ENCODE measurements around the gene LYPD1. TPM values are rescaled to one million over a fixed set of nuclear protein-coding genes. Genes with fewer than 3 reads are reported as not detected.
A peak's percentile ranks its signal among the peaks of the same experiment; 100 is the strongest.

The LYPD1 gene
- total RNA-seq, 1 donor from 2014 or later = 61.6 TPM

DNA sequence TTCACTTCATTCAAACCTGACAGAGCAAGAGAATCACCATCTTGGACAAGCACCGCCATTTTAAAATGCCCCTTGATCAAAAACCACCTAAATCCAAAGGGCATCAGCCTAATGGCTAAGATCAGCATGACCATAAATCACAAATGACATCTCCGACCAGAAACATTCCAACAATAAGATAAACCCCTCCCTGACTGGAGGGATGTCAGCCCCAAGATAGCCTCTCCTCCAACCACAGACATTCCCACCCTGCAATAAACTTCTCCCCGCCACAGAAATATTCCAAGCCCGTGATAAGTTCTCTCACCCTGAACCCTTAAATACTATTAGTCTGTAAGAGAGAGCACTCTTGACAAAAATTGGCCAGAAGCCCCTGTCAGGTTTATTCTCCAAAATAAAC lies 21.6 kb upstream of the LYPD1 start:
- H3K9me3 ChIP-seq (ENCODE audit: insufficient read depth, low read depth, low read length) = no peaks in the 10 kb centered on the region
- no peaks in the 10 kb centered on the region for H3K36me3 ChIP-seq (ENCODE audit: insufficient read depth, low read length)
- no peaks in the 10 kb centered on the region for H3K27me3 ChIP-seq (ENCODE audit: insufficient read depth, low read length)
- FAIRE-seq = no peak
- no peak overlapping the region for H3K4me3 ChIP-seq (ENCODE audit: insufficient read depth, low read depth, low read length)
- H4K20me1 ChIP-seq (ENCODE audit: insufficient read depth, low read length) = no peaks in the 10 kb centered on the region
- H3K4me1 ChIP-seq (ENCODE audit: insufficient read depth, low read length) = no peaks in the 10 kb centered on the region
- H3K9me3 Mint-ChIP-seq (ENCODE audit: unreplicated experiment) = no peaks in the 10 kb centered on the region
- TF ChIP-seq EZH2 (IDR thresholded peaks at IDR 0.05; ENCODE audit: insufficient read depth, low read length) = no peak
- TF ChIP-seq, protein P1, sequence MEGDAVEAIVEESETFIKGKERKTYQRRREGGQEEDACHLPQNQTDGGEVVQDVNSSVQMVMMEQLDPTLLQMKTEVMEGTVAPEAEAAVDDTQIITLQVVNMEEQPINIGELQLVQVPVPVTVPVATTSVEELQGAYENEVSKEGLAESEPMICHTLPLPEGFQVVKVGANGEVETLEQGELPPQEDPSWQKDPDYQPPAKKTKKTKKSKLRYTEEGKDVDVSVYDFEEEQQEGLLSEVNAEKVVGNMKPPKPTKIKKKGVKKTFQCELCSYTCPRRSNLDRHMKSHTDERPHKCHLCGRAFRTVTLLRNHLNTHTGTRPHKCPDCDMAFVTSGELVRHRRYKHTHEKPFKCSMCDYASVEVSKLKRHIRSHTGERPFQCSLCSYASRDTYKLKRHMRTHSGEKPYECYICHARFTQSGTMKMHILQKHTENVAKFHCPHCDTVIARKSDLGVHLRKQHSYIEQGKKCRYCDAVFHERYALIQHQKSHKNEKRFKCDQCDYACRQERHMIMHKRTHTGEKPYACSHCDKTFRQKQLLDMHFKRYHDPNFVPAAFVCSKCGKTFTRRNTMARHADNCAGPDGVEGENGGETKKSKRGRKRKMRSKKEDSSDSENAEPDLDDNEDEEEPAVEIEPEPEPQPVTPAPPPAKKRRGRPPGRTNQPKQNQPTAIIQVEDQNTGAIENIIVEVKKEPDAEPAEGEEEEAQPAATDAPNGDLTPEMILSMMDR (IDR thresholded peaks at IDR 0.05; ENCODE audit: insufficient read depth, low read depth, low read length) = no peak
- no peaks in the 10 kb centered on the region for H3K36me3 Mint-ChIP-seq (ENCODE audit: low read depth, unreplicated experiment)
- no peak overlapping the region for H3K9ac ChIP-seq (ENCODE audit: low read length)
- H3K27ac Mint-ChIP-seq (ENCODE audit: unreplicated experiment) = no peak overlapping the region
- no peak overlapping the region for H3K27ac ChIP-seq (ENCODE audit: low read depth, low read length)
- H3K79me2 ChIP-seq (ENCODE audit: insufficient read depth, low read length) = no peaks in the 10 kb centered on the region
- peak; percentile 74 for DNase-seq (ENCODE audit: low read depth)
- no peaks in the 10 kb centered on the region for H3K4me1 Mint-ChIP-seq (ENCODE audit: low read depth, unreplicated experiment)
- no peak overlapping the region for H3K4me2 ChIP-seq (ENCODE audit: low read length)
- peaks cover 5% of the 10 kb centered on the region for H3K27me3 Mint-ChIP-seq (ENCODE audit: low read depth, unreplicated experiment)
- H2AFZ ChIP-seq (ENCODE audit: low read depth, low read length) = no peak overlapping the region
- H3K4me3 Mint-ChIP-seq (ENCODE audit: unreplicated experiment) = no peak overlapping the region

DNA sequence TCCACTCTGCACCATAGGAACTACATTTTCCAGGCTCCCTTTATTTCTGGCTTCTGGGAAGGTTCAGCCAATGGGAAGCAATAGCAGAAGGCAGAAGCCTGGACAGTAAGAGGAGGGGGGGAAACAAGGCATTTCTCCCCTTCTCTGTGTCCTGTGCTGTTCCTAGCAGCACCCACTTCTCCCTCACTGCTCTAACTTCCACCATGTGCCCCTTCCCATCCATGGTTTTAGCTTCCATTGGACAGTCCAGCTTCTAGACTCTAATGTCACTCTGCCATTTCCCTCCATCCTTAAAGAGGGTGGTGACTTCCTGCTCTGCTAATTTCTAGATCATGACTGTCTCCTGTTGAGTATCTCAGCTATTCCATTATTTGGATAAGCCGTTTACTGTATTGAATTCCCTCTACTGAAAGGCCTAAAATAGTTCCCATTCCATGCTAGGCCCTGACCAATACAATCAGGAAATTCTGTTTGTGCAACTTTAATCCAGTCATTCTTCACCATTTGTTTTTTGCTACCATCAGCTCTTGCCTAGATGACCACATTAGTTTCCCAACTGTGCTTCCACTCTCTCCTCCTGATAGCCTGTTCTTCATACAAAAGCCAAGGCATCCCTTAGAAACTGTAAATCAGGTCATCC lies 20.8 kb upstream of the LYPD1 start:
- Histone ChIP-seq H3K4me1 (ENCODE audit: insufficient read depth, low read length) (no peaks in the 10 kb centered on the region), H3K27ac (ENCODE audit: low read depth, low read length) (no peak overlapping the region), H3K27me3 (ENCODE audit: insufficient read depth, low read length) (no peaks in the 10 kb centered on the region), H3K36me3 (ENCODE audit: insufficient read depth, low read length) (no peaks in the 10 kb centered on the region), H3K4me3 (ENCODE audit: insufficient read depth, low read depth, low read length) (no peak overlapping the region), H2AFZ (ENCODE audit: low read depth, low read length) (no peak overlapping the region), H4K20me1 (ENCODE audit: insufficient read depth, low read length) (no peaks in the 10 kb centered on the region), H3K4me2 (ENCODE audit: low read length) (no peak overlapping the region), H3K79me2 (ENCODE audit: insufficient read depth, low read length) (no peaks in the 10 kb centered on the region), H3K9ac (ENCODE audit: low read length) (no peak overlapping the region), H3K9me3 (ENCODE audit: insufficient read depth, low read depth, low read length) (no peaks in the 10 kb centered on the region)
- no peak overlapping the region for H3K27ac Mint-ChIP-seq (ENCODE audit: unreplicated experiment)
- TF ChIP-seq, protein P1 (IDR thresholded peaks at IDR 0.05; ENCODE audit: insufficient read depth, low read depth, low read length) = no peak
- no peak for TF ChIP-seq EZH2 (IDR thresholded peaks at IDR 0.05; ENCODE audit: insufficient read depth, low read length)
- no peaks in the 10 kb centered on the region for H3K9me3 Mint-ChIP-seq (ENCODE audit: unreplicated experiment)
- H3K4me3 Mint-ChIP-seq (ENCODE audit: unreplicated experiment) = no peak overlapping the region
- H3K27me3 Mint-ChIP-seq (ENCODE audit: low read depth, unreplicated experiment) = peaks cover 5% of the 10 kb centered on the region
- H3K36me3 Mint-ChIP-seq (ENCODE audit: low read depth, unreplicated experiment) = no peaks in the 10 kb centered on the region
- no peaks in the 10 kb centered on the region for H3K4me1 Mint-ChIP-seq (ENCODE audit: low read depth, unreplicated experiment)
- peak; percentile 49 for DNase-seq (ENCODE audit: low read depth)
- FAIRE-seq = peak; percentile 71

DNA sequence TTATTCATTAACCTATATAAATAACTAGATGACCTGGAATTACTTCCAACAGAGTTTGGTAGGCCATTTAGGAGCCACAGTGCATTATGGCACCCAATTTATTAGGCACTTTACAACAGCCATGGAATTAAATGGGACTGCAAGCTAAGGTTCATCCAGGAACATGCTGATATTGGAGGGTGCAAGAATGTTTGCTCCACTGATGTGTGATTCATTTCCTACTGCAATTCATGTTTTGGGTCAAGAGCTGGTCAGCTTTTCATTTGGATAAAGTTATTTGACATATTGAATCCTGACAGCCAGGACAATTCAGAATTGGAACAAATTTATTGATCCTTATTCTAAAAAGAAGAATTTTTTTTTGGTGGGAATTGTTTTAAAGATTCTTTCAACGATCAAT lies 11.8 kb upstream of the LYPD1 start:
- Histone ChIP-seq H3K4me2 (ENCODE audit: low read length) (no peak overlapping the region), H3K9me3 (ENCODE audit: insufficient read depth, low read depth, low read length) (no peaks in the 10 kb centered on the region), H3K27ac (ENCODE audit: low read depth, low read length) (no peak overlapping the region), H3K79me2 (ENCODE audit: insufficient read depth, low read length) (no peaks in the 10 kb centered on the region), H3K27me3 (ENCODE audit: insufficient read depth, low read length) (no peaks in the 10 kb centered on the region), H3K36me3 (ENCODE audit: insufficient read depth, low read length) (no peaks in the 10 kb centered on the region), H4K20me1 (ENCODE audit: insufficient read depth, low read length) (no peaks in the 10 kb centered on the region), H3K9ac (ENCODE audit: low read length) (no peak overlapping the region), H3K4me1 (ENCODE audit: insufficient read depth, low read length) (peaks cover 21% of the 10 kb centered on the region), H3K4me3 (ENCODE audit: insufficient read depth, low read depth, low read length) (no peak overlapping the region), H2AFZ (ENCODE audit: low read depth, low read length) (no peak overlapping the region)
- H3K36me3 Mint-ChIP-seq (ENCODE audit: low read depth, unreplicated experiment) = no peaks in the 10 kb centered on the region
- no peak overlapping the region for H3K4me3 Mint-ChIP-seq (ENCODE audit: unreplicated experiment)
- TF ChIP-seq EZH2 (IDR thresholded peaks at IDR 0.05; ENCODE audit: insufficient read depth, low read length) = no peak
- TF ChIP-seq, protein P1 (IDR thresholded peaks at IDR 0.05; ENCODE audit: insufficient read depth, low read depth, low read length) = no peak
- no peak overlapping the region for H3K27ac Mint-ChIP-seq (ENCODE audit: unreplicated experiment)
- FAIRE-seq (no peak), DNase-seq (ENCODE audit: low read depth) (no peak)
- no peaks in the 10 kb centered on the region for H3K27me3 Mint-ChIP-seq (ENCODE audit: low read depth, unreplicated experiment)
- H3K9me3 Mint-ChIP-seq (ENCODE audit: unreplicated experiment) = no peaks in the 10 kb centered on the region
- peaks cover 15% of the 10 kb centered on the region for H3K4me1 Mint-ChIP-seq (ENCODE audit: low read depth, unreplicated experiment)
